Chondrocyte (in vitro differentiated cells): Measurements from ENCODE around the gene MTA3. TPM values are rescaled to one million over a fixed set of nuclear protein-coding genes. Genes with fewer than 3 reads are reported as not detected.
A peak's percentile ranks its signal among the peaks of the same experiment; 100 is the strongest.

ENCODE experiments used
- DNase-seq: peaks from one replicate; pipeline ENCODE4 v3.0.0; 2021; ENCODE audit warnings: mixed read lengths, low spot score
- H3K27ac Mint-ChIP-seq: one replicate; pipeline ENCODE4 v1.8.0; 2021; ENCODE audit warnings: mild to moderate bottlenecking, moderate library complexity, mixed read lengths; ENCODE audit not compliant: unreplicated experiment
- H3K27me3 Mint-ChIP-seq: 2 replicates; pipeline ENCODE4 v1.8.0; 2021; ENCODE audit warnings: low read depth, mixed read lengths
- H3K36me3 Mint-ChIP-seq: 2 replicates; pipeline ENCODE4 v1.8.0; 2021; ENCODE audit warnings: low read depth, mixed read lengths
- H3K4me1 Mint-ChIP-seq: 2 replicates; pipeline ENCODE4 v1.8.0; 2021; ENCODE audit warnings: low read depth, mild to moderate bottlenecking, mixed read lengths
- H3K4me3 Mint-ChIP-seq: one replicate; pipeline ENCODE4 v1.8.0; 2021; ENCODE audit warnings: mild to moderate bottlenecking, moderate library complexity, mixed read lengths; ENCODE audit not compliant: unreplicated experiment
- H3K9me3 Mint-ChIP-seq: 2 replicates; pipeline ENCODE4 v1.8.0; 2021; ENCODE audit warnings: low read depth, mixed read lengths
- CTCF ChIP-seq: fragments of 200-600 bp; sonication (generic); IDR thresholded peaks from 2 replicates; pipeline ENCODE4 v1.5.0; 2021; ENCODE audit warnings: antibody characterized with exemption, mild to moderate bottlenecking, moderate library complexity
- total RNA-seq: library from RNA; stranded (reverse); gene quantifications from 3 replicates; pipeline ENCODE4 v1.2.1, GENCODE V29; 2021

The MTA3 gene
- total RNA-seq, 1 donor from 2014 or later, result 39.3 TPM

DNA sequence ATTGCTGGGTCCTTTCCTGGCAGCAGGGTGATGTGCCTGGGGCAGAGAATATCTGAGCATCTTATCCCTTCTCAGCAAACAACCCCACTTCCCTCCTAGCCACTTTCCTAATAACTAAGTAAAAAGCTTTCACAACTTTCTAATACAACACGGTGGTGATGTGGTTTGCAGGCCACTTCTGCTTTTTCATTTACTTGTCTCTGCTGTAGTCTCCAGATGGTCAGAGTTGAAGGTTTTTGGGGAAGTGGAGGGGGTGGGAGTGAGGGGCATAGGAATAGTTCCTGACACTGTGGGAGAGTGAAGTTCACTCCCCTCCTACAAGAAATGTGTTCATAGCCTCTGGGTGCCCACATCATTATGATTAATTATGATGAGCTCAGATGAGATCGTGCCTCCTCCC lies 183.9 kb downstream of the MTA3 start:
- no peak for DNase-seq
- Mint-ChIP-seq H3K27me3 (no peaks in the 10 kb centered on the region), H3K27ac (no peak overlapping the region), H3K9me3 (no peaks in the 10 kb centered on the region), H3K36me3 (peaks cover 14% of the 10 kb centered on the region), H3K4me1 (no peaks in the 10 kb centered on the region), H3K4me3 (no peak overlapping the region)
- no peak for TF ChIP-seq CTCF

DNA sequence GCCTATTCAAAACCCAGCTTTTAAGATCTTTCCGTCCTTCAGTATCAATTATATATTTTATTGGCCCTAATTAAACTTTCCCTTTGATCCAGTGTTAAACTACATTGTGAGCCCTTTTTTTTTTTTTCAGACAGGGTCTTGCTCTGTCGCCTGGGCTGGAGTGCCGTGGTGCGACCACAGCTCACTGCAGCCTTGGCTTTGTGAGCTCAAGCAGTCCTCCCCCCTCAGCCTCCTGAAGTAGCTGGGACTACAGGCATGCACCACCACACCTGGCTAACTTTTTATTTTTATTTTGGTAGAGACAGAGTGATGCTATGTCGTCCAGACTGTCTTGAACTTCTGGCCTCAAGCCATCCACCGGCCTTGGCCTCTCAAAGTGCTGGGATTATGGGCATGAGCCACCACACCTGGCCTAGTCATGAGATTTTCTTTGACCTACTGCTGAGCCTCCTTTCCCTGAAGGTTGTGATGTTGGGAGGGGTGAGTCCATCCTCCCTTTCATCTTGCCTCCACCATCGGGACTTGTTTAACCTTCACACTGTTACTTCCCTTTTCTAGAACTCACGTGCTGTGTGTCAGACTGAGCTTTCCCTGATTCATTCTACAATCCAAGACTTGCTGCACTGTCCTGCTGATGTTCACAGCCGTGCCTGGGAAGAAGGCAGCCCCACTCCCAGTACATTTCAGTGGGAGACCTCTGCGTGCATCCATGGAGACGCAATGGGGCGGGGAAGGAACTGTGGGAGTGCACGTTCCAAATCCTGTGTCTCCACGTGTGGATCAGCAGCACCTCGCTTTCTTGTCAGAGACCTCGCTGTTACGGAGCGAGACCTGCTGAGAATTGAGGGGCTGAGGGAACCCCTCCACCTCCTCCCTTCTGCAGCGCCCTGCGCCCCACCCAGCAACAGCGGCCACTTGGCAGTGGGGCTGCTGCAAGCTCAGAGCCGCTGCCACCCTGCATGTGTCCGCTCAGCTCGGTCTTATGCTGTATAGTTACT lies 184.7 kb downstream of the MTA3 start:
- peaks cover 14% of the 10 kb centered on the region for H3K36me3 Mint-ChIP-seq
- no peaks in the 10 kb centered on the region for H3K9me3 Mint-ChIP-seq
- no peaks in the 10 kb centered on the region for H3K27me3 Mint-ChIP-seq
- H3K27ac Mint-ChIP-seq, result no peak overlapping the region
- DNase-seq, result no peak
- no peak for TF ChIP-seq CTCF
- no peaks in the 10 kb centered on the region for H3K4me1 Mint-ChIP-seq
- H3K4me3 Mint-ChIP-seq, result no peak overlapping the region

- no peak for TF ChIP-seq CTCF
- Mint-ChIP-seq H3K27ac (no peak overlapping the region), H3K4me1 (no peaks in the 10 kb centered on the region), H3K9me3 (no peaks in the 10 kb centered on the region), H3K36me3 (peaks cover 11% of the 10 kb centered on the region), H3K27me3 (no peaks in the 10 kb centered on the region), H3K4me3 (no peak overlapping the region)
- DNase-seq, result no peak
Measured at GRCh38 chr2:42754021-42754775, 185.8 kb downstream of the MTA3 start.

DNA sequence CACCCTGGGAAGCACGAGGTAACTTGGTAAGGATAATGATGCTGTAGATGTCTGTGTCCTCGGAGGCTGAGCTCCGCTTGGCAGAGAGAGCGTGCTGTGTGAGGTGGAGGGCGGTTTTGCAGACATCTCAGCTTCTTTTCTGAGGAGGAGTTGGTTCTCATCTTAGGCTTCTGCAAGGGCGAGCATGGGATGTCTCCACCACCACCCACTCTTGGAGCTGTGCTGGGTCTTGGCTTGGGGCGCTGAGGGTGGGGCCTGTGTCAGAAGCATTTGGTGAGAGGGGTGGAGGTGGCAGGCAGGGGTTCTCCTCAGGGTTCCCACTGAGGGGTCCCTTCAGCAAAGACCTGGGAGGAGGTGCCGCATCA lies 186.3 kb downstream of the MTA3 start:
- TF ChIP-seq CTCF, result no peak
- DNase-seq, result no peak
- no peaks in the 10 kb centered on the region for H3K9me3 Mint-ChIP-seq
- no peak overlapping the region for H3K4me3 Mint-ChIP-seq
- H3K27ac Mint-ChIP-seq, result peak overlapping the region; percentile 19
- peaks cover 11% of the 10 kb centered on the region for H3K36me3 Mint-ChIP-seq
- H3K4me1 Mint-ChIP-seq, result no peaks in the 10 kb centered on the region
- no peaks in the 10 kb centered on the region for H3K27me3 Mint-ChIP-seq

DNA sequence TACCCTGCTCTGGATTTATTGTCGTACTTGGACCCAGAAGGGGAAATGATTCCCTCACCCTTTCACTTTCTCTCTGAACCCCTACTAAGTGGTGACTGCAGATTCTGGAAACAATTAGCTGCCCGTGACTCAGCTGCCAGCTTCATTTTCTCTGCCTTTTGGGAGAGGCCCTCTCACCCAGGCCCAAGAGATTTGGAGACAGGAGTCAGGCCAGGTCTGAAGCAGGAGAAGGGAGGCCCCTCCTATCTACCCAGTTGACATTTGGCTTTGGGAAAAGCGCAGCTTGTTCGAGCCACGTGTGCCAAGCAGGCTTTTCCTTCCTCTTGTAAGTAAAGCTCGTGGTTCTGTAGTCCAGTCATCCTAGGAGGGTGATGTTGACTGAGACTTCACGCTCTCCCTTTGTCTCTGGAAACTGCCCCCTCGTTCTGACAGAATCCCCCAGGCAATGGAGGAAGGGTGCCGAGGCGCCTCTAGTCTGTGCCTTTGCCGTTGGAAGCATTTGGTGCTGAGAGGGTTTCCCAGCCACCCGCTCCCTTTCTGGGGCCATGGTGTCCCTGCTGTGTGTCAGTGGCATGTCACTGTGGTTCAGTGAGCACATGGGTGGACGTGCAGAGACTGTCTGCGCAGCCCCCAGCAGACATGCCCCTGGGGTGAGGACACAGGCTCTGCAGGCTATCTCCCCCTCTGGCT lies 186.9 kb downstream of the MTA3 start:
- no peak for DNase-seq
- no peak for TF ChIP-seq CTCF
- Mint-ChIP-seq H3K4me3 (no peak overlapping the region), H3K27me3 (no peaks in the 10 kb centered on the region), H3K27ac (no peak overlapping the region), H3K4me1 (no peaks in the 10 kb centered on the region), H3K36me3 (peaks cover 10% of the 10 kb centered on the region), H3K9me3 (no peaks in the 10 kb centered on the region)
